ENCODE data around the gene UQCRQ. TPM values are rescaled to one million over a fixed set of nuclear protein-coding genes. Genes with fewer than 3 reads are reported as not detected.

UQCRQ gene
- total RNA-seq, 2 donors from 2014 or later, result 55.3 to 84.4 TPM

- Histone ChIP-seq H3K27me3 (no peaks in the 10 kb centered on the region), H3K9me3 (no peaks in the 10 kb centered on the region), H3K27ac (peak overlapping the region in 2 of 4 donors; percentile 22 to 28), H3K4me1 (peaks cover 17% of the 10 kb centered on the region), H3K4me3 (no peak overlapping the region), H3K36me3 (replicated peaks in 1 of 2; ENCODE audit: insufficient read depth in 1 of 2, low read depth in 2 of 2) (no peaks in the 10 kb centered on the region)
- DNase-seq (no peak), ATAC-seq (no peak)
- 61 to 65% methylated on average over 3 of the region's 3 CpGs for WGBS, 2 donors
- TF ChIP-seq CTCF (IDR thresholded peaks at IDR 0.05) (no peak), POLR2A (IDR thresholded peaks at IDR 0.05) (no peak)
- intact Hi-C loops (cut with DNase I), result loop anchor here (5.0 kb wide), 1 partner anchor 69 kb away; no protein-coding TSS in a partner anchor
These were observed 45.1 kb upstream of the UQCRQ start for GRCh38 chr5:132821350-132821749.

GRCh38 chr5:132821791-132822190 lies 44.7 kb upstream of the UQCRQ start:
- TF ChIP-seq CTCF (IDR thresholded peaks at IDR 0.05) (no peak), POLR2A (IDR thresholded peaks at IDR 0.05) (no peak)
- Histone ChIP-seq H3K36me3 (replicated peaks in 1 of 2; ENCODE audit: insufficient read depth in 1 of 2, low read depth in 2 of 2) (no peaks in the 10 kb centered on the region), H3K4me3 (no peak overlapping the region), H3K27me3 (no peaks in the 10 kb centered on the region), H3K27ac (peak overlapping the region in 2 of 4 donors; percentile 22 to 28), H3K4me1 (peaks cover 17% of the 10 kb centered on the region), H3K9me3 (no peaks in the 10 kb centered on the region)
- intact Hi-C loops (cut with DNase I), result loop anchor here (5.0 kb wide), 1 partner anchor 69 kb away; no protein-coding TSS in a partner anchor
- 55 to 63% methylated on average over 1 of the region's 1 CpG for WGBS, 2 donors
- ATAC-seq (no peak), DNase-seq (no peak)

GRCh38 chr5:132822650-132823480 lies 43.6 kb upstream of the UQCRQ start:
- TF ChIP-seq CTCF (IDR thresholded peaks at IDR 0.05), result peak in 1 of 7 experiments; percentile 13
- TF ChIP-seq POLR2A (IDR thresholded peaks at IDR 0.05), result no peak
- intact Hi-C loops (cut with DNase I), result loop anchor here (5.0 kb wide), 1 partner anchor 71 kb away; no protein-coding TSS in a partner anchor
- DNase-seq, result peak; percentile 38 to 65 (median 52)
- peaks cover 17% of the 10 kb centered on the region for H3K4me1 ChIP-seq
- peak overlapping the region in 1 of 4 donors; percentile 30 for H3K27ac ChIP-seq
- no peaks in the 10 kb centered on the region for H3K9me3 ChIP-seq
- no peaks in the 10 kb centered on the region for H3K36me3 ChIP-seq (replicated peaks in 1 of 2; ENCODE audit: insufficient read depth in 1 of 2, low read depth in 2 of 2)
- peak; percentile 25 for ATAC-seq
- 26 to 60% methylated on average over 25 to 68 of the region's 68 CpGs for WGBS, 2 donors
- H3K4me3 ChIP-seq, result no peak overlapping the region
- no peaks in the 10 kb centered on the region for H3K27me3 ChIP-seq

- intact Hi-C loops (cut with DNase I), result loop anchor here (5.0 kb wide), 1 partner anchor 71 kb away; no protein-coding TSS in a partner anchor
- no peak overlapping the region for H3K4me3 ChIP-seq
- ATAC-seq, result no peak
- no peaks in the 10 kb centered on the region for H3K9me3 ChIP-seq
- no peak for TF ChIP-seq POLR2A (IDR thresholded peaks at IDR 0.05)
- no peak for TF ChIP-seq CTCF (IDR thresholded peaks at IDR 0.05)
- no peaks in the 10 kb centered on the region for H3K36me3 ChIP-seq (replicated peaks in 1 of 2; ENCODE audit: insufficient read depth in 1 of 2, low read depth in 2 of 2)
- DNase-seq, result no peak
- H3K4me1 ChIP-seq, result peaks cover 24% of the 10 kb centered on the region
- no peaks in the 10 kb centered on the region for H3K27me3 ChIP-seq
- no peak overlapping the region for H3K27ac ChIP-seq
- 76 to 83% methylated on average over 2 to 7 of the region's 7 CpGs for WGBS, 2 donors
These were observed 42.9 kb upstream of the UQCRQ start for GRCh38 chr5:132823481-132824050.
